PC-3 (cell line): ENCODE data around the gene TBC1D14. TPM values are rescaled to one million over a fixed set of nuclear protein-coding genes. Genes with fewer than 3 reads are reported as not detected.

Experiments used
- ATAC-seq: fragments of 200-7000 bp; cut with Tn5 transposase; 2 replicates; pipeline ENCODE4 v1.9.1; 2020; ENCODE audit warnings: mild to moderate bottlenecking, moderate library complexity
- BruUV-seq: library from RNA; stranded (reverse); fragments of 400-500 nt; replicated peaks from 2 replicates; lab custom pipeline; 2021; lab: Mats Ljungman, UMichigan
- CTCF ChIA-PET: fragments of 300-600 bp; sonication (Branson Sonifier 250); formaldehyde crosslinking; loops from one replicate; lab custom pipeline; 2022; ENCODE audit warnings: antibody characterized with exemption; lab: Charles Lee
- POLR2A ChIA-PET: fragments of 300-600 bp; sonication (Branson Sonifier 250); formaldehyde crosslinking; loops from one replicate; lab custom pipeline; 2022; ENCODE audit warnings: antibody characterized with exemption; ENCODE audit not compliant: unreplicated experiment; lab: Charles Lee
- DNase-seq: peaks from one replicate; pipeline ENCODE4 v3.0.0-alpha.2; 2015
- H2AFZ ChIP-seq: fragments of 300-600 bp; sonication (generic); 2 replicates; pipeline ENCODE4 v1.6.0; 2016; ENCODE audit warnings: antibody characterized with exemption, low read length
- H3F3A ChIP-seq: fragments of 300-600 bp; sonication (generic); one replicate; pipeline ENCODE4 v1.6.0; 2017; ENCODE audit warnings: antibody characterized with exemption, low read length, control low read depth, mild to moderate bottlenecking; ENCODE audit not compliant: unreplicated experiment
- H3K27ac ChIP-seq: fragments of 300-600 bp; sonication (generic); 2 replicates; pipeline ENCODE4 v1.5.1; 2016; ENCODE audit warnings: mild to moderate bottlenecking, low read length
- H3K27me3 ChIP-seq: fragments of 300-600 bp; sonication (generic); 2 replicates; pipeline ENCODE4 v1.6.1; 2016; ENCODE audit warnings: low read length, mixed read lengths
- H3K36me3 ChIP-seq: fragments of 300-600 bp; sonication (generic); 2 replicates; pipeline ENCODE4 v1.6.1; 2016; ENCODE audit warnings: low read depth, mixed run types, low read length, mixed read lengths
- H3K4me1 ChIP-seq: fragments of 300-600 bp; sonication (generic); 2 replicates; pipeline ENCODE4 v1.5.1; 2016; ENCODE audit warnings: low read length; ENCODE audit not compliant: insufficient read depth
- H3K4me2 ChIP-seq: fragments of 300-600 bp; sonication (generic); 2 replicates; pipeline ENCODE4 v1.6.0; 2016; ENCODE audit warnings: low read length
- H3K4me3 ChIP-seq: fragments of 300-600 bp; sonication (generic); 2 replicates; pipeline ENCODE4 v1.5.1; 2016; ENCODE audit warnings: mild to moderate bottlenecking, low read length, mixed read lengths
- H3K79me2 ChIP-seq: fragments of 300-600 bp; sonication (generic); 2 replicates; pipeline ENCODE4 v1.6.1; 2017; ENCODE audit warnings: low read length, mixed read lengths
- H3K9ac ChIP-seq: fragments of 300-600 bp; sonication (generic); 2 replicates; pipeline ENCODE4 v1.6.0; 2016; ENCODE audit warnings: mild to moderate bottlenecking, low read length
- H3K9me2 ChIP-seq: fragments of 300-600 bp; sonication (generic); replicated peaks from 2 replicates; pipeline ENCODE4 v1.6.1; 2016; ENCODE audit warnings: mixed run types, low read length, mixed read lengths
- H3K9me3 ChIP-seq: fragments of 300-600 bp; sonication (generic); 2 replicates; pipeline ENCODE4 v1.6.1; 2016; ENCODE audit warnings: low read length, mixed read lengths
- H4K20me1 ChIP-seq: fragments of 300-600 bp; sonication (generic); 2 replicates; pipeline ENCODE4 v1.6.1; 2016; ENCODE audit warnings: low read length, mixed read lengths
- EZH2 ChIP-seq: fragments of 300-600 bp; sonication (generic); IDR thresholded peaks from one replicate; pipeline ENCODE4 v1.6.1; 2017; ENCODE audit warnings: antibody characterized with exemption, mild to moderate bottlenecking, low read length; ENCODE audit not compliant: unreplicated experiment
- EZH2phosphoT487 ChIP-seq: fragments of 300-600 bp; sonication (generic); IDR thresholded peaks from 2 replicates; pipeline ENCODE4 v1.6.1; 2018; ENCODE audit warnings: mild to moderate bottlenecking, antibody characterized with exemption, low read length, borderline replicate concordance
- intact Hi-C: fragments of 100-400 bp; cut with micrococcal nuclease; formaldehyde crosslinking; loops from 2 replicates; pipeline ENCODE4 v1.9.0; 2023
- total RNA-seq: library from RNA; depleted of rRNA; stranded (reverse); fragments of >200 nt; gene quantifications from 2 replicates; pipeline ENCODE4 v1.2.3, GENCODE V29; 2014
- TF ChIP-seq, protein P1 (sequence below): fragments of 300-600 bp; sonication (generic); conservative IDR thresholded peaks from 2 replicates; pipeline ENCODE4 v1.5.1; 2017; ENCODE audit warnings: antibody characterized with exemption, low read depth, mild to moderate bottlenecking, low read length

TBC1D14 gene
- total RNA-seq, 1 experiment from 2014 or later: 33.0 TPM

DNA sequence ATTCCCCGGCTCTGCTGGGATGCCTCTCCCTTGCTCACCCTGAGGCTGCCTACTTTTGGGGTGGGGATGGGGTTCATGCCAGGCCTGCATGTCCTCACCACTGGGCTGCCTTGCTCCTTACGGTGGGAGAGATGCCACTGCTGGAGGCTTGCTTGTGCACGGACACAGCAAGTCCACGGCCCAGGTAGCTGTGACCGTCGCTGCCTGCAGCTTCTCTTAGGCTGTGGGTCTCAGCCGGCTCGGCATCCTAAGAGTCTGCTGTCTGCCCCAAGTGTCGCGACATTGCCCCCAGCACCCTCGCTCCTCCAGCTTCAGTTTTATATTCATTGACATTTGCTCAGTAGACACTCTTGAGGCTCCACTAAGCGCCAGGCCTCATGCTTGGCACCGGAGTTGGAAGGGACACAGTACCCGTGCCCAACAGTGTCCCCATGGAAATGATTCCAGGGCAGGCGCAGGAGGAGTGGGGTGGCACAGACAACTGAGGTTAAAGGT is 58.3 kb downstream of the TBC1D14 start:
- intact Hi-C loops: no loop called here
- CTCF ChIA-PET: no interaction called here
- Histone ChIP-seq H3K9me2 (no peaks in the 10 kb centered on the region), H3K36me3 (no peaks in the 10 kb centered on the region), H4K20me1 (no peaks in the 10 kb centered on the region), H2AFZ (no peak overlapping the region), H3K79me2 (no peaks in the 10 kb centered on the region; the same call in 1 of the 2 replicates), H3K4me1 (no peaks in the 10 kb centered on the region), H3K4me2 (no peak overlapping the region), H3K27ac (no peak overlapping the region), H3K4me3 (no peak overlapping the region), H3K9me3 (no peaks in the 10 kb centered on the region), H3K9ac (no peak overlapping the region), H3F3A (no peaks in the 10 kb centered on the region), H3K27me3 (no peaks in the 10 kb centered on the region)
- TF ChIP-seq, protein P1, sequence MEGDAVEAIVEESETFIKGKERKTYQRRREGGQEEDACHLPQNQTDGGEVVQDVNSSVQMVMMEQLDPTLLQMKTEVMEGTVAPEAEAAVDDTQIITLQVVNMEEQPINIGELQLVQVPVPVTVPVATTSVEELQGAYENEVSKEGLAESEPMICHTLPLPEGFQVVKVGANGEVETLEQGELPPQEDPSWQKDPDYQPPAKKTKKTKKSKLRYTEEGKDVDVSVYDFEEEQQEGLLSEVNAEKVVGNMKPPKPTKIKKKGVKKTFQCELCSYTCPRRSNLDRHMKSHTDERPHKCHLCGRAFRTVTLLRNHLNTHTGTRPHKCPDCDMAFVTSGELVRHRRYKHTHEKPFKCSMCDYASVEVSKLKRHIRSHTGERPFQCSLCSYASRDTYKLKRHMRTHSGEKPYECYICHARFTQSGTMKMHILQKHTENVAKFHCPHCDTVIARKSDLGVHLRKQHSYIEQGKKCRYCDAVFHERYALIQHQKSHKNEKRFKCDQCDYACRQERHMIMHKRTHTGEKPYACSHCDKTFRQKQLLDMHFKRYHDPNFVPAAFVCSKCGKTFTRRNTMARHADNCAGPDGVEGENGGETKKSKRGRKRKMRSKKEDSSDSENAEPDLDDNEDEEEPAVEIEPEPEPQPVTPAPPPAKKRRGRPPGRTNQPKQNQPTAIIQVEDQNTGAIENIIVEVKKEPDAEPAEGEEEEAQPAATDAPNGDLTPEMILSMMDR: no peak
- TF ChIP-seq EZH2 (no peak), EZH2phosphoT487 (no peak)
- ATAC-seq (no peak), DNase-seq (no peak)
- POLR2A ChIA-PET: no interaction called here
- BruUV-seq: no TSS peak

DNA sequence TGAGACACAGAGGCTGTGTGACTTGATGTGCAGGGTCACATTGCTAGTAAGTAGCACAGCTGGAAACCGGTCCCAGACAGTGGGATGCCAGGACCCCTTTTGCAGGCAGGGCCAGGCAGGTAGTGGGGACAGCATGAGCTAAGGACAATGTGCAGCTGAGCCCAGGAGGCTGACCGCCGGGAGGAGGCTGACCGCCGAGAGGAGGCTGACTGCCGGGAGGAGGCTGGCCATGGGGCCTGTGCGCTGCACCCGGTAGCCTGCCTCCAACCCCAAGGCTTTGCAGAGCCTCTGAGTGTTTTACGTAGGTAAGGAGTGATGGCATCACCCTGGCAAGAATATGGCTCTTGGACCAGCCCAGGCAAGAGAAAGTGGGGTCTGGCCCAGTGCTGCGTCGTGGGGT is 58.9 kb downstream of the TBC1D14 start:
- no peak overlapping the region for H3K4me2 ChIP-seq
- intact Hi-C loops: no loop called here
- ChIA-PET CTCF (no interaction called here), POLR2A (no interaction called here)
- H3K27me3 ChIP-seq: no peaks in the 10 kb centered on the region
- TF ChIP-seq EZH2: no peak
- TF ChIP-seq, protein P1: no peak
- TF ChIP-seq EZH2phosphoT487: no peak
- no peak overlapping the region for H3K27ac ChIP-seq
- no peaks in the 10 kb centered on the region for H3K9me2 ChIP-seq
- ATAC-seq (no peak), DNase-seq (no peak)
- H3K36me3 ChIP-seq: no peaks in the 10 kb centered on the region
- no peaks in the 10 kb centered on the region for H3F3A ChIP-seq
- H3K9ac ChIP-seq: no peak overlapping the region
- no TSS peak for BruUV-seq
- H2AFZ ChIP-seq: no peak overlapping the region
- H3K9me3 ChIP-seq: no peaks in the 10 kb centered on the region
- H3K4me3 ChIP-seq: no peak overlapping the region
- no peaks in the 10 kb centered on the region for H3K4me1 ChIP-seq
- no peaks in the 10 kb centered on the region for H3K79me2 ChIP-seq
- no peaks in the 10 kb centered on the region for H4K20me1 ChIP-seq

DNA sequence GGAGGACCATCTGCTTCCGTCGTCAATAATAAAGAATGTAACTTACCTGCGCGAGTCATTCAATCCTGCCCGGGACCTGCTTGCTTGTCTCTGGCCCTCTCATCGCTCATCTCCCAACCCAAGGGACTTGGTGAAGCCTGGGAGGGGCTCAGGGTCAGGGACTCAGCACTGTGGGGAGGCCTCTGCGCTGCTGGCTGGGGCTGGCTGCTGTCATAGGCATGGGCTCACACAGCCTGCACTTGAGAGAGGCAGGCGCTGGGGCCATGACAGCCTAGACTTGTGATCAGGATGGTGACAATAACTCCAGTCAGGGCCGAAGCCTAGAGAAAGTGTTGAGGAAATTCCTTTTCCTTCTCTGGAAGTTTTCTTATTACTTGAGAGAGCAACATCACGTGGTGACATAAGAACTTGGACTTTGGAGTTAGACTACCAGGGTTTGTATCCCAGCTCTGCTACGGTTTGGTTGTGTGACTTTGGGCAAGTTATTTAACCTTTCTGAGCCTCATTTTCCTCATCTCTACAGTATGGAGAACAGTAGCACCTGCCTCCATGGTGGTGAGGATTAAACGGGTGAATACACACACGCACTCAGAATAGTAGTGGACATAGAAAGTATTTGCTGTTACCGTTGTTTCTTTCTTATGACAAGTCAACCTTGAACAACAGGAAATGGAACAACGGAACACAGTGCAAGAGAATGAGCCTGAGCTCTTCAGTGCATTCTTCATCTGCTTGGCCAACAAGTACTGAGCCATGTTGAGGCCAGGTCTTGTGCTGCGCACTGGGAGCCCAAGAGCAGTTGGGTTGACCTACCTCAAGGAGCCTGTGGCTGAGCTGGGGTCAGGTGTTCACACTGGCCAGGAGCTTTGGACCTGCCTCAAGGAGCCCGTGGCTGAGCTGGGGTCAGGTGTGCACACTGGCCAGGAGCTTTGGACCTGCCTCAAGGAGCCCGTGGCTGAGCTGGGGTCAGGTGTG is 60.5 kb downstream of the TBC1D14 start:
- Histone ChIP-seq H3K9me3 (no peaks in the 10 kb centered on the region), H3K4me3 (no peak overlapping the region), H3K36me3 (no peaks in the 10 kb centered on the region), H3K27ac (no peak overlapping the region), H3K9ac (no peak overlapping the region), H3K79me2 (no peaks in the 10 kb centered on the region), H3K4me1 (no peaks in the 10 kb centered on the region), H3K9me2 (no peaks in the 10 kb centered on the region), H4K20me1 (no peaks in the 10 kb centered on the region), H3K4me2 (no peak overlapping the region), H3K27me3 (no peaks in the 10 kb centered on the region), H3F3A (no peaks in the 10 kb centered on the region), H2AFZ (no peak overlapping the region)
- no peak for TF ChIP-seq EZH2
- TF ChIP-seq, protein P1: no peak
- no peak for TF ChIP-seq EZH2phosphoT487
- BruUV-seq: no TSS peak
- no peak for ATAC-seq
- no peak for DNase-seq
- intact Hi-C loops: no loop called here
- ChIA-PET CTCF (no interaction called here), POLR2A (no interaction called here)
